SK-N-SH treated with all-trans-retinoic acid at 6 μM for 48 hours (cell line): ENCODE results near the gene RFX3.

Source experiments
- OSR1 ChIP-seq: fragments of 250-450 bp; sonication (Bioruptor Pico); IDR thresholded peaks from 2 replicates; pipeline ENCODE4 v1.8.0; 2022; ENCODE audit warnings: moderate library complexity, mild to moderate bottlenecking, inconsistent platforms
- SNAI2 ChIP-seq: fragments of 250-450 bp; sonication (Bioruptor Pico); IDR thresholded peaks from 2 replicates; pipeline ENCODE4 v1.5.0; 2020; ENCODE audit warnings: mild to moderate bottlenecking, moderate library complexity
- TOX ChIP-seq: fragments of 250-450 bp; sonication (Bioruptor Pico); IDR thresholded peaks from 2 replicates; pipeline ENCODE4 v1.8.0; 2021; ENCODE audit warnings: mild to moderate bottlenecking, moderate library complexity, borderline replicate concordance
- ZC3H10 ChIP-seq: fragments of 250-450 bp; sonication (Bioruptor Pico); IDR thresholded peaks from 2 replicates; pipeline ENCODE4 v1.5.1; 2021; ENCODE audit warnings: mild to moderate bottlenecking, moderate library complexity
- ZNF8 ChIP-seq: fragments of 450-650 bp; formaldehyde crosslinking; IDR thresholded peaks from 2 replicates; pipeline ENCODE4 v1.5.0; 2020; ENCODE audit warnings: mild to moderate bottlenecking, moderate library complexity

DNA sequence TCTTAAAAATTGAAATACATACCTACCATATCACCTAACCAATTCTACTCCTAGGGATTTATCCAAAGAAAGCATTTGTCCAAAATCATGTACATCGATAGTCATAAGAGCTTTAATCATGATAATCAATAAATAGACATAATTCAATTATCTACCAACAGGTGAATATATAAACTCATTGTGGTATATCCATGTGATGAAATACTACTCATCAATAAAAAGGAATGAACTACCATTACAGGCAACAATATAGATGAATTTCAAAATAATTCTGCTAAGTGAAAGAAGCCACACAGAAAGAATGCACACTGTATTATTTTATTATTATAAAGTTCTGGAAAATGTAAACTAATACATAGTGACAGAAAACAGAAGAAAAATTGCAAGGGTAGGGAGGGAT lies 81.8 kb downstream of the RFX3 start:
- TF ChIP-seq SNAI2, result no peak
- no peak for TF ChIP-seq ZC3H10 (CRISPR knock-in tag)
- peak; percentile 92 for TF ChIP-seq ZNF8
- no peak for TF ChIP-seq TOX
- TF ChIP-seq OSR1 (CRISPR knock-in tag), result no peak
